HepG2 (cell line): ENCODE data around the gene RHOC. TPM values are rescaled to one million over a fixed set of nuclear protein-coding genes. Genes with fewer than 3 reads are reported as not detected.
A peak's percentile ranks its signal among the peaks of the same experiment; 100 is the strongest.

Experiments
- CSRNP2 ChIP-seq: sonication (generic); formaldehyde crosslinking; conservative IDR thresholded peaks from 2 replicates; pipeline ENCODE4 v1.8.0; 2022; ENCODE audit warnings: low read depth, missing genetic modification reagents
- ELF3 ChIP-seq: IDR thresholded peaks from 2 replicates; pipeline ENCODE4 v1.6.1; 2016; ENCODE audit warnings: missing genetic modification reagents, missing compliant biosample characterization
- FUBP1 ChIP-seq: sonication (generic); formaldehyde crosslinking; IDR thresholded peaks from 2 replicates; pipeline ENCODE4 v1.5.1; 2020; ENCODE audit warnings: missing genetic modification reagents, mild to moderate bottlenecking, borderline replicate concordance
- HMG20A ChIP-seq: IDR thresholded peaks from 2 replicates; pipeline ENCODE4 v1.6.1; 2016; ENCODE audit warnings: borderline replicate concordance
- HOXA5 ChIP-seq: sonication (generic); formaldehyde crosslinking; IDR thresholded peaks from 2 replicates; pipeline ENCODE4 v1.4.0; 2020; ENCODE audit warnings: missing genetic modification reagents
- ISL2 ChIP-seq: sonication (generic); formaldehyde crosslinking; IDR thresholded peaks from 2 replicates; pipeline ENCODE4 v1.5.0; 2020; ENCODE audit warnings: missing genetic modification reagents
- MAZ ChIP-seq, 2 experiments: sonication (generic) in 1 of 2; formaldehyde crosslinking in 1 of 2; IDR thresholded peaks; 2 replicates each; pipeline versions ENCODE4 v1.5.0 to v1.6.1; 2012 to 2020; ENCODE audit warnings: low read depth in 2 of 2, mild to moderate bottlenecking in 2 of 2, borderline replicate concordance in 1 of 2, improper control_type of control experiment in 1 of 2, low read length in 1 of 2, missing genetic modification reagents in 1 of 2, moderate library complexity in 1 of 2
- NCOA1 ChIP-seq: sonication (generic); formaldehyde crosslinking; IDR thresholded peaks from 2 replicates; pipeline ENCODE4 v1.9.0; 2021; ENCODE audit warnings: missing genetic modification reagents
- POLR2AphosphoS5 ChIP-seq: IDR thresholded peaks from 2 replicates; pipeline ENCODE4 v1.6.1; 2012; ENCODE audit warnings: low read depth, low read length
- RNF219 ChIP-seq: sonication (generic); formaldehyde crosslinking; IDR thresholded peaks from 2 replicates; pipeline ENCODE4 v1.5.0; 2020; ENCODE audit warnings: mild to moderate bottlenecking, missing genetic modification reagents
- STAT6 ChIP-seq: sonication (generic); formaldehyde crosslinking; IDR thresholded peaks from 2 replicates; pipeline ENCODE4 v1.4.0; 2020; ENCODE audit warnings: missing genetic modification reagents, mild to moderate bottlenecking, borderline replicate concordance
- TFDP2 ChIP-seq: sonication (generic); formaldehyde crosslinking; IDR thresholded peaks from 2 replicates; pipeline ENCODE4 v1.4.0; 2020; ENCODE audit warnings: missing genetic modification reagents
- ZBTB1 ChIP-seq: sonication (generic); formaldehyde crosslinking; IDR thresholded peaks from 2 replicates; pipeline ENCODE4 v1.4.0; 2020; ENCODE audit warnings: missing genetic modification reagents, borderline replicate concordance
- ZBTB26 ChIP-seq: IDR thresholded peaks from 2 replicates; pipeline ENCODE4 v1.6.1; 2016; ENCODE audit warnings: missing compliant biosample characterization, missing genetic modification reagents, borderline replicate concordance
- ZNF678 ChIP-seq: sonication (generic); formaldehyde crosslinking; IDR thresholded peaks from 2 replicates; pipeline ENCODE4 v1.4.0; 2020; ENCODE audit warnings: mild to moderate bottlenecking, missing genetic modification reagents
- polyA plus RNA-seq, 8 experiments: library from polyadenylated mRNA; depleted of rRNA in 3 of 8; stranded (reverse) in 7 of 8; unstranded in 1 of 8; fragments of >200 nt; fragmentation: Illumina TruSeq in 4 of 8; extraction: Trizol in 4 of 8; gene quantifications; 2 replicates each; pipeline versions ENCODE4 v1.2.1 to v1.2.3, GENCODE V29; 2011 to 2016; ENCODE audit warnings: low read depth in 4 of 8, missing spikeins in 1 of 8, mixed read lengths in 1 of 8; ENCODE audit not compliant: insufficient read depth in 1 of 8
- total RNA-seq, 5 experiments: library from RNA; depleted of rRNA; stranded (reverse); fragments of >200 nt; fragmentation: Illumina TruSeq; extraction: Trizol; gene quantifications; 2 replicates each; pipeline ENCODE4 v1.2.3, GENCODE V29; 2016; ENCODE audit warnings: low read depth in 1 of 5

The RHOC gene
- total and polyA plus RNA-seq, 2 of the 13 experiments (the other 11 are each of a cell fraction or from before 2014, with no cell fraction given), result 64.3 to 182 TPM

GRCh38 chr1:112698366-112699310, 8.3 kb downstream of the RHOC start (continued):
- no peak for TF ChIP-seq FUBP1 (CRISPR knock-in tag)
- TF ChIP-seq MAZ (IDR thresholded peaks at IDR 0.05; ENCODE audit: borderline replicate concordance, low read depth, low read length), result peak; percentile 43; the same call in 1 of the 2 replicates
- TF ChIP-seq MAZ (CRISPR knock-in tag; IDR thresholded peaks at IDR 0.05; ENCODE audit: low read depth), result no peak
- no peak for TF ChIP-seq HMG20A (CRISPR knock-in tag)
- TF ChIP-seq ISL2 (CRISPR knock-in tag), result no peak
- 0 out of 2 replicates have a peak, but pooled peaks have one; percentile 59 for TF ChIP-seq STAT6 (CRISPR knock-in tag)
- TF ChIP-seq TFDP2, result no peak
- peak; percentile 57; the same call in 1 of the 2 replicates for TF ChIP-seq ELF3 (CRISPR knock-in tag)
- no peak for TF ChIP-seq ZNF678 (CRISPR knock-in tag)
- TF ChIP-seq RNF219 (CRISPR knock-in tag), result no peak
- no peak for TF ChIP-seq ZBTB26 (CRISPR knock-in tag)
- no peak for TF ChIP-seq ZBTB1 (CRISPR knock-in tag)
- no peak for TF ChIP-seq NCOA1
- TF ChIP-seq HOXA5, result no peak
- peak; percentile 50 for TF ChIP-seq POLR2AphosphoS5
- TF ChIP-seq CSRNP2, result no peak
